Esophagus squamous epithelium (tissue), 4 donors: Measurements from ENCODE around the gene AKR1E2.

Experiments
- CTCF ChIP-seq, 6 experiments: fragments of 450-650 bp in 4 of 6; fragments of 200-600 bp in 2 of 6; sonication (generic) in 2 of 6; IDR thresholded peaks; one replicate each; pipeline ENCODE4 v1.5.1; 2016 to 2019; ENCODE audit warnings: antibody characterized with exemption in 6 of 6, mild to moderate bottlenecking in 4 of 6, moderate library complexity in 4 of 6
- POLR2A ChIP-seq, 4 donors: fragments of 450-650 bp; IDR thresholded peaks; one replicate each; pipeline ENCODE4 v1.6.1; 2017; ENCODE audit warnings: antibody characterized with exemption in 4 of 4, mild to moderate bottlenecking in 4 of 4, moderate library complexity in 3 of 4

GRCh38 chr10:4824791-4825310 lies 1.2 kb upstream of the AKR1E2 start:
- TF ChIP-seq CTCF (IDR thresholded peaks at IDR 0.05) = no peak
- TF ChIP-seq POLR2A (IDR thresholded peaks at IDR 0.05) = no peak
